ENCODE measurements around the gene SNX21.

- TF ChIP-seq, protein P1, sequence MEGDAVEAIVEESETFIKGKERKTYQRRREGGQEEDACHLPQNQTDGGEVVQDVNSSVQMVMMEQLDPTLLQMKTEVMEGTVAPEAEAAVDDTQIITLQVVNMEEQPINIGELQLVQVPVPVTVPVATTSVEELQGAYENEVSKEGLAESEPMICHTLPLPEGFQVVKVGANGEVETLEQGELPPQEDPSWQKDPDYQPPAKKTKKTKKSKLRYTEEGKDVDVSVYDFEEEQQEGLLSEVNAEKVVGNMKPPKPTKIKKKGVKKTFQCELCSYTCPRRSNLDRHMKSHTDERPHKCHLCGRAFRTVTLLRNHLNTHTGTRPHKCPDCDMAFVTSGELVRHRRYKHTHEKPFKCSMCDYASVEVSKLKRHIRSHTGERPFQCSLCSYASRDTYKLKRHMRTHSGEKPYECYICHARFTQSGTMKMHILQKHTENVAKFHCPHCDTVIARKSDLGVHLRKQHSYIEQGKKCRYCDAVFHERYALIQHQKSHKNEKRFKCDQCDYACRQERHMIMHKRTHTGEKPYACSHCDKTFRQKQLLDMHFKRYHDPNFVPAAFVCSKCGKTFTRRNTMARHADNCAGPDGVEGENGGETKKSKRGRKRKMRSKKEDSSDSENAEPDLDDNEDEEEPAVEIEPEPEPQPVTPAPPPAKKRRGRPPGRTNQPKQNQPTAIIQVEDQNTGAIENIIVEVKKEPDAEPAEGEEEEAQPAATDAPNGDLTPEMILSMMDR (IDR thresholded peaks at IDR 0.05), result no peak
- TF ChIP-seq EZH2 (IDR thresholded peaks at IDR 0.05; ENCODE audit: borderline replicate concordance, insufficient read depth, low read depth, low read length, poor library complexity, severe bottlenecking), result no peak
Measured at GRCh38 chr20:45853484-45853883, 19.9 kb downstream of the SNX21 start.
